Measurements from ENCODE around the gene HBP1.

- TF ChIP-seq POLR2A (IDR thresholded peaks at IDR 0.05) (no peak), CTCF (IDR thresholded peaks at IDR 0.05) (no peak)
Measured at GRCh38 chr7:107233981-107234380, 65.2 kb downstream of the HBP1 start.

Data from lower leg skin (tissue), 3 donors.